GM21360 (cell line): ENCODE results near the gene SOX8.
"Not testable (repeated sequence)": the region's sequence is repeated elsewhere in the genome, so short reads cannot be mapped to it uniquely, and the experiment has no call there.

Source experiments
- ATAC-seq: cut with Tn5 transposase; IDR thresholded peaks from one replicate; pipeline ENCODE4 v1.9.1; 2021; ENCODE audit warnings: mild to moderate bottlenecking, moderate library complexity; ENCODE audit not compliant: unreplicated experiment

The SOX8 gene

DNA sequence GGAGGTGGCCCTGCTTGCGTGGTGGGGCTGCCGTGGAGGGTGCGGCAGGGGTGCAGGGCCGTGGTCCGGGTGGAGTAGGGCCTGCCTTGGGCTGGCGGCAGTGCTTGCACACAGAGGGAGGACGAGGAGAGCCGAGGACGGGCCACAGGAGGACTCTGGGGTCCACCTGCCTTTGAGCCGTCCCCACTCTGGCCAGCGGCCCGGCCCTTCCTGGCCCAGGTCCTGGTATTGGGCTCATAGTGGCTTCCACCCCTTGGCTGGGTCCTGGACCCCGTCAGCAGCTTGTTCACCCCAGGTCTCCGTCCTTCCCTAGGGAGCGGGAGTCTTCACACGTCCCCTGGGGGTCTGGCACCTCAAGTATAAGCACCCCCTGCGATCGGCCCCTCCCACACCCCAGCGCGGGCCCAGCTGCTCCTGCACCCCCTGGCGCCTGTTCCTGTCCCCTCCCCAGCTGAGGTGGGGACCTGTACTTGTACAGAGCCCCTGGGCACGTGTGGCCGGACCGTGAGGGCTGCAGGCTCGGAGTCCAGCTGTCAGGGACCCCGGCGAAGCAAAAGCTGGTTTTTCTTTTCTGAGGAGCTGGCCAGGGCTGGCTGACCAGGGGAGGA is 40.1 kb downstream of the SOX8 start:
- ATAC-seq, result no peak

DNA sequence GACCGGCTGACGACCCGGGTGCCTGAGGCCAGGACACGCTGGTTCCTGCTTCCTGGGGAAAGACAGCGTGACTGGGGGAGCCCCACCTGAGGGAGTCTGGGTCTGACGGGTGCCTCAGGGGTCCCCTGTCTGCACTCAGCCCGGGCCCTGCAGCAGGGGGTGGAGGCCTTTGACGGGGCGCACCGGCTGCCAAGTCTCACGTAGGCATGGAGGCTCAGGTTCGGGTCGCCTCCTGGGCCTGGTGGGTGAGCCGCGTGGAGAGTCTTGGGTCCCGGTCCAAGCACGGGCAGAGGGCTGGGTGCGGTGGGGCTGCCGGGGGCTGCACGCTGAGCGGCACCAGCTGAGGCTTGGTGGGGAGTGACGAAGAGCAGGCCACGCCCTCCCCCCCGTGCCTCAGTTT is 40.9 kb downstream of the SOX8 start:
- no peak for ATAC-seq

DNA sequence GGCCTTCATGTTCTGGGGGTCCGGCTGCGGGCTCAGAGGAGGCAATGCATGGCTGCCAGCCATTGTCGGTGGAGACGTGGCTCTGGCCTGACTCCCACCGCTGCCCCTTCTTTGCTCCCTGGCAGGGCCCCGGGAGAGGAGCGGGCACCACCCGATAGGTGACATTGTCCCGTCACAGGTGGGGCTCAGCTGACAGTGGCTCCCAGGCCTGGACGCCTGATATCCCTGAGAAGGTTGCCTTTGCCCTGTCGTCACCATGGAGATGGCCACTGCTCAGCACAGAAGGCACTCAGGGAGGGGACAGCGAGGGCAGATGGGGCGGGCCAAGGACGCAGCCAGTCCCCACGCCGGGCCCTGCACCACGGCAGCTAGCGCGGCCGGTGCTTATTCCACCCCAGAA is 42.6 kb downstream of the SOX8 start:
- no peak for ATAC-seq

DNA sequence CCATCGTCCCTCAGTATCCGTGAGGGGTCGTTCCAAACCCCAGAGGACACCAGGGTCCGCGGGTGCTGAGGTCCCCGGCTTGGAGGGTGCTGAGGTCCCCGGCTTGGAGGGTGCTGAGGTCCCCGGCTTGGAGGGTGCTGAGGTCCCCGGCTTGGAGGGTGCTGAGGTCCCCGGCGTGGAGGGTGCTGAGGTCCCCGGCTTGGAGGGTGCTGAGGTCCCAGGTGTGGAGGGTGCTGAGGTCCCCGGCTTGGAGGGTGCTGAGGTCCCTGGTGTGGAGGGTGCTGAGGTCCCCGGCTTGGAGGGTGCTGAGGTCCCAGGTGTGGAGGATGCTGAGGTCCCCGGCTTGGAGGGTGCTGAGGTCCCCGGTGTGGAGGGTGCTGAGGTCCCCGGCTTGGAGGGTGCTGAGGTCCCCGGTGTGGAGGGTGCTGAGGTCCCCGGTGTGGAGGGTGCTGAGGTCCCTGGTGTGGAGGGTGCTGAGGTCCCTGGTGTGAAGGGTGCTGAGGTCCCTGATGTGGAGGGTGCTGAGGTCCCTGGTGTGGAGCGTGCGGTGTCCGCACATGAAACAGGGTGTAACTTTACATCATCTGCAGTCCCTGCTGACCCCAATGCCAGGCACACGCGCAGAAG is 43.7 kb downstream of the SOX8 start:
- not testable (repeated sequence) for ATAC-seq

DNA sequence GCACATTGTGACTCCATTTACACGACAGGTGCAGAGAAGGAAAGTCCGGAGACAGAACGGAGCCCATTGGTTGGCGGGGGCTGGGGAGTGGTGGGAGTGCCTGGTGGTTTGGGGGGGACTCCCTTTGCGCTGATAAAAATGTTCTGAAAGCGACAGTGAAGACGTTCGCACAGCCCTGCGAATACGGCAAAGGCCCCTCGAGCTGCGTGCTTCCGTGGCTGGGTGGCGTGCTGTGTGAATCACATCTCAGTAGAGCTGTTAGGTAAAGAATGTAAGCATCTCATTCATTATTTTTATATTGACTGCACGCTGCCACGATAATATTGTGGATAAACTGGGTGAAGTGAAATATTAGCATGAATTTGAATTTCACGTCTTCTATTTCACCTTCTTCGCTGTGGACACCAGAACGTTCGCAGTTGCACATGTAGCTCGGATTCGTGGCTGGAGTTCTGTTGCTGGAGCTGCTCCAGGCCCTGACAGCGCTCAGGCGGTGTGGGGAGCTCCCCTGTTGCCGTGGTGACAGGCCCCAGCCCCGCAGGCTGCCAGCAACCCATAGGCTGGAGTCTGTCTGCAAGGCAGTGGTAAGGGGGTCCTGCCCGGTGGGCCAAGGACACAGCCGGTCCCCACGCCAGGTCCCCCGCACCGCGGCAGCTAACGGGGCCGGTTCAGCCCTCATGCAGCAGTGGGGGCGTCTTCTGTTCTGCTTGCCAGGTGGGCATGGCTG is 44.6 kb downstream of the SOX8 start:
- ATAC-seq, result no peak

DNA sequence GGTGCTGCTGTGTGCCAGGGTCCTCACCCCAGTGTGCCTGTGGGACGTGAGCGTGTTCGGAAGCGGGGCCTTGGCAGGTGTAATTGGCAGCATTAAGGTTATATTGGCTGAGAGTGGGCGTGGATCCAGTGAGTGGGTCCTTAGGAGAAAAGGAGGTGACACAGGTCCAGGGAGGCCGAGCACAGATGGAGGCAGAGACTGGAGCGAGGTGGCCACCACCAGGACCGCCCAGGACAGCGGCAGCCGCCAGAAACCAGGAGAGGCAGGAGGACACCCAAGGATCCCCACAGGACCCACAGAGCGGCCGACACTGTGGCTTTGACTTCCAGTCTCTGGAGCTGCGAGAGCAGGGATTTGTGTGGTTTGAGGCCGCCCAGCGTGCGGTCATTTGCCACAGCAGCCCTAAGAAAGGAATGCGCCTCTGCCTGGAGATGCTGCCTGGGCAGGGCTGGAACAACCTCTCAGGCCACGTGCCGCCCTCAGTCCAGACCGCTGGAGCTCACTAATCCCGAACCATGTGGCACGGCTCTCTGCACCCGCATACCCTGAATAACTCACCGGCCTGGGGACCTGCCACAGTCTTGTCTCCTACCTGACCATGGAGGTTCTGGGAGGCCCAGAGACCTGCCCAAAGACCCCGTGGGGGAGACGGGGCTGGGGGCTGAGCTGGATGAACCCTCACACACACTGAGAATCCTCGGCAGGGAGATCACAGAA is 45.4 kb downstream of the SOX8 start:
- ATAC-seq, result no peak

DNA sequence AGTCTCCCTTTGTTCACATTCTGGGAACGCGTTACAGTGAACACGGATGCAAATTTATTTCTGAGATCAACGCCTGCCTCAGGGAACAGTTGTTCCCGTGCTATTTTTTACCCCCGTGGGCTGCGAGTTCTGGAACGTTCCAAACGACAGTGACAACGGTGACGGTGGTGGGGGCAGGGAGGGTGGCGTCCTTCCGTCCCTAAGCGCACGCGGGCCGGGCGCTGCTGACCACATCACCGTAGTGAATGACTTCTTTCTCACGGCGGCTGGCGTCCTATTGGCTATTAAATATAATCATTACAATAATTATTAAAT is 45.9 kb downstream of the SOX8 start:
- no peak for ATAC-seq

DNA sequence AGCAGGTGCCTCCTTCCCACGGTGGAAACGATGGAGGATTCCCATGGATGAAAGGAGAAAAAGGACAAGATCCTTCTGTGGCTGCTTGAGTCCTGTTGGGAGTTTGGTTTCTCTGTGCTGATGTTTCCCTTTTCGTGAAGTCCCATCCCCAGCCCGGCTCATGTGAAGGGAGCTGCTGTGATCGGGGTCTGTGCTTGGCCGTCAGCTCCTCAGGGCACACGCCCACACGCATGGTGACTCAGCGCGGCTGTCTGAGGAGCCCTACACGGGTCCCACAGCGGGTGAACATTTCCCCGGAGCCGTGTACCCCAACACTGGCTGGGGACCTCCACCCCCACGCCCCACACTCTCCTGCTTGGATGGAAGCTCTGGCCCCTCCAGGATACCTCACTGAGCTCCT is 46.5 kb downstream of the SOX8 start:
- no peak for ATAC-seq

DNA sequence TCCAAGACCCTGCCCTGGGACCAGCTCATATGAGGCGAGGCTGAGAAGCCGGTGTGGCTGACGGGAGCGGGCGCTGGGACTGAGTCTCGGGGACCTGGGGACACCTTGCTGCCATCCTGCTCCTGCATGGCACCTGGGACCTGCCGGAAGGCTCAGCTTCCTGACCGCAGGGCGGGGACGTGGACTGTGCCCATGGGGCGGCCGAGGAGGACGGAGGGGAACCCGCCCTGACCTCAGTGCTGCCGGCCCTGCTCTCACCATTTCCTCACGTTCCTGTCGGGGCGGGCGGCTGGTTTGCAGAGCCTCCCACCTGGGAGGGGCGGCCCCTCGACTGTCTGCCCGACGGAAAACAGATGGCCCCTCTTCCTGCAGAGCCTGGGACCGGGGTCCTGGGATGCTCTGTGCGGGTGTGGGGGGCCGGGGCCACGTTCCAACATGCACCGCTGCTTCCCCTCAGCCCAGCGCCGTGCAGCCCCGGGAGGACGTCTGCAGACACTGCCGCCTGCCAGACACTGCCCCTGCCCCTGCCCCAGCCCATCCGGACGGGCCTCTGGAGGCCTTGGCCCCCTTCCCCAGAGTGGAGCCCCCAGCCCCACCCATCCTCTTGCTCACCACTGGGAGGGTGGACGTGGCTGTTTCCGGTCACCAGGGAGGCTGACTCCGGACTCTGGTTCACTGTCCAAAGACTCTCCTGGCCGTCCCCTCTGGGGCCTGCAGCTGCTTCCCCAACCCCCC is 47.1 kb downstream of the SOX8 start:
- ATAC-seq, result no peak

DNA sequence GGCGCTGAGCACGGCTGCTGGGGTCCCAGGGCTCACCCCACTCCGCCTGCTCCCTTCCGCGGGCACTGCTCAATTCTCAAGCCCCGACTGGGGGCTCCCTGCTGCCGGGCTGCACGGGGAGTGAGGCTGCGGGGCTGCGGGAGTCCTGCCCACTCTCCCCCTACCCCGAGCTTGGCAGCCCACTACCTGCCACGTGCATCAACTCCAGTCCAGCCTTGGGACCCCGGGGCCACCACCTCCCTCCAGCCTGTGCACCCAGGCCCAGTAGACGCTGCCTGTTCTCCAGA is 47.6 kb downstream of the SOX8 start:
- ATAC-seq, result no peak

DNA sequence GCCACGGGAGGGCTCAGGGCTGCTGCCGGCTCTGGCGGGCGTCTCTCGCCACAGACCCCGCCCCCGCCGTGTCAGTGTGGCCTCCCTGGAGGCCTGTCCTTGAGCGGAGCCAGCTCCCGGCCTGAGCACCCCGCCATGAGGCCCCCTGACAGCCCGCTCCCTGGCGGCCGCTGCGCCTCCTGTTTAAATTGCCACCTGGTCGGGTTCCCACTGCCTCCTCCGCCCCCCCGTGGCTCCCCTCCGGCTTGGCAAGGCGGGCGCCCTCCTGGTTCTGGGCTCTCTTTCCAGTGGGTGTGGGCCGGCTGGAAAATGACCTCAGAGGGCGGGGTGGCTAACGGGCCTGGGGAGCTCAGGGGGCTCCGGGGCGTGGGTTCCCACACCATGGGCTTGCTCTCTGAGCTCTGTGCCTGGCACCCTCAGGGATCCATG is 48.9 kb downstream of the SOX8 start:
- ATAC-seq, result no peak

DNA sequence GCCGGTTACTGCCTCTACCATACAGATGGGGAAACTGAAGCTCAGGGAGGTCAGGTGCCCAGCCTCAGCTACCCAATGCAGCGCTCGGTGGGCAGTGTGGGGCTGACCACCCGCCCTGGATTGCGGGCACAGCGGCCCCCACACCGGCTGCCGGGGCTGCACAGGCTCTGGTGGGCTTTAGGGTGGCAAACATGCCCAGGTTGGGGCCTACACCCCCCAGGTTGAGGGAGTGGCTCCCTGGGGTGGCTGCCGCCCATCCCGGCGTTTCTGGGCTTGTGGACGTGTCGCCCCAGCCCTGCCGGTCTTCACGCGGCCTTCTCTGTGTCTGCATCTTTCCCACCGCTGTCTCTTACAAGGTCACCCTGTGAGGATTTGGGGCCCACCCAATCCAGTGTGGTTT is 50.1 kb downstream of the SOX8 start:
- ATAC-seq, result no peak

DNA sequence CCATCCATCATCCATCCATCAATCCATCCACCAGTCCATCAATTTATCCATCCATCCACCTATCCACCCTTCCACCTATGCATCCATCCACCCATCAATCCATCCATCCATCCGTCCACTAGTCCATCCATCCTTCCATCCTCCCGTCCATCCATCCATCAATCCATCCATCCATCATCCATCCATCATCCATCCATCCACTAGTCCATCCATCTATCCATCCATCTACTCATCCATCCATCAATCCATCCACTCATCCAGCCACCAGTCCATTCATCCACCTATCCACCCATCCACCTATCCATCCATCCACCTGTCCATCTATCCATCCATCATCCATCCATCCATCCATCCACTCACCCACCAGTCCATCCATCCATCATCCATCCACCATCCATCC is 51.0 kb downstream of the SOX8 start:
- ATAC-seq, result no peak

DNA sequence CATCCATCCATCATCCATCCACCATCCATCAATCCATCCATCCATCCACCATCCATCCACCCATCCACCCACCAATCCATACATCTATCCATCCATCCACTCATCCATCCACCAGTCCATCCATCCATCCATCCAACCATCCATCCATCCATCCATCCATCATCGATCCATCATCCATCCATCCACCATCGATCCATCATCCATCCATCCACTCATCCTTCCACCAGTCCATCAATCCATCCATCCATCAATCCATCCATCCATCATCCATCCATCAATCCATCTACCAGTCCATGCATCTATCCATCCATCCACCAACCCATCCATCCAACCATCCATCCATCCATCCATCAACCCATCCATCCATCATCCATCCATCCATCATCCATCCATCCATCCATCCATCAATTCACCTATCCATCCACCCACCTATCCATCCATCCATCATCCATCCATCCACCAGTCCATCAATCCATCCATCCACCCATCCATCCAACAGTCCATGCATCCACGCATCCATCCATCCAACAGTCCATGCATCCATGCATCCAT is 51.6 kb downstream of the SOX8 start:
- ATAC-seq, result no peak

DNA sequence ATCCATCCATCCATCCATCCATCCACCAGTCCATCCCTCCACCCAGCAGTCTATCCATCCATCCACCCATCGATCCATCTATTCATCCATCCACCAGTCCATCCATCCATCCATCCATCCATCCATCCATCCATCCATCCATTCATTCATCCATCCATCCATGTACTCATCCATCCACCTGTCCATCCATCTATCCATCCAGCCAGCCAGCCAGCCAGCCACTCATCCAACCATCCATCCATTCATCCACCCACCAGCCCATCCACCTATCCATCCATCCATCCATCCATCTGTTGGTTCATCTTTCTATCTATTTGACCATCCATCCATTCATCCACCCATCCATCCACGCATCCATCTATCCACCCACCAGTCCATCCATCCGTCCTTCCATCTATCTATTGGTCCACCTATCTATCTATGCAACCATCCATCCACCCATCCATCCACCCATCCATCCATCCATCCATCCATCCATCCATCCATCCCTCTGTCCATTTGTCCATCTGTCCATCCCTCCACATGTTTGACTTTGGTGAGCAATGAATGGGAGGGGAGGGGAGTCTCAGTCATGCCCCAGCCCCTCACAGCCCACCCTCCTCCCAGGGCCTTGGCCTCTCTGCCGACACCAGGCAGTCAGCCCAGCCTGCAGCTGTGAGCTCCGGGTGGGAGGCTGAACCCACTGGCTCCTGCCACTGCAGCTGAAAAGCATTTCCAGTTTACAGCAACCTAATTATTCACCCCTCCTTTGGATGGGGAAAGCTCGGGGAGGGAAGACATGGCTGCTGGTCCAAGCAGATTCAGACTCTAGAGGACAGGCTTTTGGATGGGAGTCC is 52.9 kb downstream of the SOX8 start:
- no peak for ATAC-seq

DNA sequence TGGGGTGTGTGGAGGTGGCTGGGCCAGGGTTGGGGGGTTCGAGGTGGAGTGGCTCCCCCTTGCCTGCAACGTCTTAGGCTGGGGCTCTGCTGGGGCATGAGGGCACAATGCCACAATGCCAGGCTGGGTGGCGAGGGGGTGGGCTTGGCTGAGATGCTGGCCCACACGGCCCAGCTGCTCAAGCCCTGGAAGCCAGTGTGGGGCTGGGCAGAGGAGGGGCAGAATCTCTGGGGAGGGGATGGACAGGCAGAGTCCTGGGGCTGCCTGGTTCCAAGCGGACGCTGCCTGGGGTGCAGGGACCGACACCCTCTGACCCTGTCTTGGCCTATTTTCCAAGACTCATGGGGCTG is 53.5 kb downstream of the SOX8 start:
- ATAC-seq, result no peak

DNA sequence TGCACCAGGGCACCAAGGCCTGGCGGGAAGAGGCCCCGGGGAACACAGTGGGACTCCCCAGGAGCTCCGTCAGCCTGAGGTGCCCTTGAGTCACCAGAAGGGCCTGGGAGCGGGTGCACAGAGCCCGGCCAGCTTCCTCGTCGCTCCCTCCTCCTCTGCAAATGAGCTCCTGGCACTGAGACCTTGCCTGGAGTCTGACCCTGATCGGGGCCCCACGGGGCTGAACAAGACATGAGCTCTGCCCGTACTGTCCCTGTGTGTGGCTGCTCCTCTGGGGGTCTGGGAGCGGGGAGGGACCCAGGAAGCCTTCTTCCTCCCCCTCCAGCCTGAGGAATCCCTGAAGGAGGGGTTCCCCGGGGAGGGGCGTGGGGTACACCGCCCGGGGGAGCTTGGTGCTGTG is 54.6 kb downstream of the SOX8 start:
- ATAC-seq, result no peak
